ENCODE data around the gene PHACTR3.

The PHACTR3 gene

DNA sequence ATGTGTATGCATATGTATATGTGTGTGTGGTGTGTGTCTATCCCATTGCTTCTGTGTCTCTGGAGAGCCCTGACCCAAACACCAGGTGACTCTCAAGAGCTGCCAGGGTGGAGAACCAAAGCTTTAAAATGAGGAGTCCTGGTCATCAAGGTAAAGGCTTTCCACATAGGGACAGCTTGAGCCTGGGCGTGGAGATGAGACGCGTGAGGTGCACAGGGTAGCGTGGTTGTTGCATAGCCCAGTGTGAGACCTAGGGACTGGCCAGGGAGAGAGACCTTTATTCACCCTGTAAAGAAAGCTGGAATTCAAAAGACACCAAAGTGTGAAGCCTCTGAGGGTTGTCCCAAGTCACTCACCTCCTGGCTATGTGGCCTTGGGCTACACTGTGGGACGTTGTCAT lies 180.0 kb downstream of the PHACTR3 start:
- Histone ChIP-seq H3K27ac (ENCODE audit: low read length) (no peak overlapping the region), H3K4me3 (ENCODE audit: low read length) (no peak overlapping the region), H3K4me2 (ENCODE audit: low read depth, low read length) (no peak overlapping the region), H3K9ac (ENCODE audit: low read length) (no peak overlapping the region), H4K20me1 (ENCODE audit: insufficient read depth, low read length) (no peaks in the 10 kb centered on the region), H3K9me3 (replicated peaks; ENCODE audit: insufficient read depth, low read length) (no peaks in the 10 kb centered on the region), H3K27me3 (replicated peaks; ENCODE audit: insufficient read depth, low read length) (peaks cover 6% of the 10 kb centered on the region), H3K4me1 (ENCODE audit: low read length) (no peaks in the 10 kb centered on the region), H3F3A (ENCODE audit: insufficient read depth, low read length) (no peaks in the 10 kb centered on the region), H2AFZ (ENCODE audit: low read length) (no peak overlapping the region), H3K9me2 (replicated peaks; ENCODE audit: insufficient read depth, low read length) (no peaks in the 10 kb centered on the region), H3K36me3 (replicated peaks; ENCODE audit: insufficient read depth, low read length) (no peaks in the 10 kb centered on the region), H3K79me2 (ENCODE audit: low read length) (no peaks in the 10 kb centered on the region)
- DNase-seq = no peak
- no peak for TF ChIP-seq EZH2phosphoT487 (IDR thresholded peaks at IDR 0.05; ENCODE audit: low read length)
- TF ChIP-seq, protein P1, sequence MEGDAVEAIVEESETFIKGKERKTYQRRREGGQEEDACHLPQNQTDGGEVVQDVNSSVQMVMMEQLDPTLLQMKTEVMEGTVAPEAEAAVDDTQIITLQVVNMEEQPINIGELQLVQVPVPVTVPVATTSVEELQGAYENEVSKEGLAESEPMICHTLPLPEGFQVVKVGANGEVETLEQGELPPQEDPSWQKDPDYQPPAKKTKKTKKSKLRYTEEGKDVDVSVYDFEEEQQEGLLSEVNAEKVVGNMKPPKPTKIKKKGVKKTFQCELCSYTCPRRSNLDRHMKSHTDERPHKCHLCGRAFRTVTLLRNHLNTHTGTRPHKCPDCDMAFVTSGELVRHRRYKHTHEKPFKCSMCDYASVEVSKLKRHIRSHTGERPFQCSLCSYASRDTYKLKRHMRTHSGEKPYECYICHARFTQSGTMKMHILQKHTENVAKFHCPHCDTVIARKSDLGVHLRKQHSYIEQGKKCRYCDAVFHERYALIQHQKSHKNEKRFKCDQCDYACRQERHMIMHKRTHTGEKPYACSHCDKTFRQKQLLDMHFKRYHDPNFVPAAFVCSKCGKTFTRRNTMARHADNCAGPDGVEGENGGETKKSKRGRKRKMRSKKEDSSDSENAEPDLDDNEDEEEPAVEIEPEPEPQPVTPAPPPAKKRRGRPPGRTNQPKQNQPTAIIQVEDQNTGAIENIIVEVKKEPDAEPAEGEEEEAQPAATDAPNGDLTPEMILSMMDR (IDR thresholded peaks at IDR 0.05; ENCODE audit: low read length) = no peak
- no peak for TF ChIP-seq EZH2 (optimal IDR thresholded peaks at IDR 0.05; ENCODE audit: low read depth, low read length)

DNA sequence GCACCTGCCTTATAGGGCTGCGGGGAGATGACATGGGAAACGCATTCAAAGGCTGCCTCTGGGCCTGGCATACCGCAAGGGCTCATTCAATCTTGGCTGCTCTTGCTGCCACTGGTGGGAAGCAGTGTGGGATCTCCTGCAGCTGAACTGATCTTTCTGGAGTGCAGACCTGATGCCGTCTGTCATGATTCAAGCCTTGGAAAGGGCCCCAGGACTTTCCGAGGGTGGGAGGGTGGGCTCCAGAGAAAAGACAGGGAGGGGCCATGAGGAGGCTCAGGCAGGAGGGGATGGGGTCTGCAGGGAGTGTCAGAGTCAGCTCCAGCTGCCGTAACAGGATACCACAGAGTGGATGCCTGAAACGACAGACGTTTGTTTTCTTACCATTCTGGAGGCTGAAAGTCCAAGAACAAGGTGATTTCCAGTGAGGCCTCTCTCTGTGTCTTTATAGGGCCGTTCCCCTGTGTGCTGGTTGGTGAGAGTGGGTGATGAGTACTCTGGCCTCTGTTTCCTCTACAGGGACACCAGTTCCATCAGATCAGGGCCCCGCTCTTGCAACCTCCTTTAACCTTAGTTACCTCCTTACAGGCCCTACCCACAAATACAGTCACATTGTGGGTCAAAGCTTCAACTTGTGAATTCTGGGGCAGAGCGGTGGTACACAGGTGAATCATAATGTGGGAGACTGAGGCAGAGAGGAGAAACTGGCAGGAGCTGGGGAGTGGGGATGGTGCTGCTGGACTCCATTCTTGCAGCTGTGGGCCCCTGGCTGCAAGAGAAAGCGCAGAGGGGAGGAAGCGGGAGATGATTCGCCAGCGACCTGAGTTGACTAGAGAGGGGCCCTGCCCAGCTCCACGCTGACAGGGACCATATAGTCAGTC lies 180.7 kb downstream of the PHACTR3 start:
- Histone ChIP-seq H3K9me2 (replicated peaks; ENCODE audit: insufficient read depth, low read length) (no peaks in the 10 kb centered on the region), H3K36me3 (replicated peaks; ENCODE audit: insufficient read depth, low read length) (no peaks in the 10 kb centered on the region), H2AFZ (ENCODE audit: low read length) (no peak overlapping the region), H3K4me1 (ENCODE audit: low read length) (no peaks in the 10 kb centered on the region), H3K79me2 (ENCODE audit: low read length) (no peaks in the 10 kb centered on the region), H3K4me2 (ENCODE audit: low read depth, low read length) (no peak overlapping the region), H3K27ac (ENCODE audit: low read length) (no peak overlapping the region), H3K9ac (ENCODE audit: low read length) (no peak overlapping the region), H4K20me1 (ENCODE audit: insufficient read depth, low read length) (no peaks in the 10 kb centered on the region), H3K27me3 (replicated peaks; ENCODE audit: insufficient read depth, low read length) (peaks cover 6% of the 10 kb centered on the region), H3F3A (ENCODE audit: insufficient read depth, low read length) (no peaks in the 10 kb centered on the region), H3K4me3 (ENCODE audit: low read length) (no peak overlapping the region), H3K9me3 (replicated peaks; ENCODE audit: insufficient read depth, low read length) (no peaks in the 10 kb centered on the region)
- no peak for DNase-seq
- TF ChIP-seq EZH2phosphoT487 (IDR thresholded peaks at IDR 0.05; ENCODE audit: low read length) = no peak
- TF ChIP-seq, protein P1 (IDR thresholded peaks at IDR 0.05; ENCODE audit: low read length) = no peak

DNA sequence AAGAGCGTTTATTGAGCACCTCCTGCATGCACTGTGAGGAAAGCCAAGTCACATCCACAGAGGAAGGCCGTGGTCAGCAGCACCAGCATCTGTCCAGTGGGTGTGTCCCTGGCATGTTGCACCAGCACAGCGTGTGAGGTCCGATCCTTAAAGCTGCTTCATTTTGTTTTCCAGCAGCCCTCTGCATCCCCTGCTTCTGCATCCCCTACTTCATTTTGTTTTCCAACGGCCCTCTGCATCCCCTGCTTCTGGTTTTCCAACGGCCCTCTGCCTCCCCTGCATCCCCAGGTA lies 181.3 kb downstream of the PHACTR3 start:
- no peak for TF ChIP-seq EZH2phosphoT487 (IDR thresholded peaks at IDR 0.05; ENCODE audit: low read length)
- TF ChIP-seq, protein P1 (IDR thresholded peaks at IDR 0.05; ENCODE audit: low read length) = no peak
- TF ChIP-seq EZH2 (optimal IDR thresholded peaks at IDR 0.05; ENCODE audit: low read depth, low read length) = no peak
- Histone ChIP-seq H3F3A (ENCODE audit: insufficient read depth, low read length) (no peaks in the 10 kb centered on the region), H3K36me3 (replicated peaks; ENCODE audit: insufficient read depth, low read length) (no peaks in the 10 kb centered on the region), H3K27ac (ENCODE audit: low read length) (no peak overlapping the region), H3K4me2 (ENCODE audit: low read depth, low read length) (no peak overlapping the region), H2AFZ (ENCODE audit: low read length) (no peak overlapping the region), H3K4me3 (ENCODE audit: low read length) (no peak overlapping the region), H3K9me2 (replicated peaks; ENCODE audit: insufficient read depth, low read length) (no peaks in the 10 kb centered on the region), H3K4me1 (ENCODE audit: low read length) (no peaks in the 10 kb centered on the region), H3K9me3 (replicated peaks; ENCODE audit: insufficient read depth, low read length) (no peaks in the 10 kb centered on the region), H3K27me3 (replicated peaks; ENCODE audit: insufficient read depth, low read length) (peaks cover 11% of the 10 kb centered on the region), H3K79me2 (ENCODE audit: low read length) (no peaks in the 10 kb centered on the region), H4K20me1 (ENCODE audit: insufficient read depth, low read length) (no peaks in the 10 kb centered on the region), H3K9ac (ENCODE audit: low read length) (no peak overlapping the region)
- no peak for DNase-seq

Data from MM.1S (cell line).